PC-9 (cell line): ENCODE data around the gene CMTM7. TPM values are rescaled to one million over a fixed set of nuclear protein-coding genes. Genes with fewer than 3 reads are reported as not detected.
A peak's percentile ranks its signal among the peaks of the same experiment; 100 is the strongest.

Experiments
- BruUV-seq: library from RNA; stranded (reverse); fragments of 400-500 nt; replicated peaks from 2 replicates; lab custom pipeline; 2021; lab: Mats Ljungman, UMichigan
- CTCF ChIA-PET: fragments of 300-600 bp; sonication (Branson Sonifier 250); formaldehyde crosslinking; loops from one replicate; lab custom pipeline; 2022; ENCODE audit warnings: antibody characterized with exemption; lab: Charles Lee
- POLR2A ChIA-PET: fragments of 300-600 bp; sonication (Branson Sonifier 250); formaldehyde crosslinking; loops from one replicate; lab custom pipeline; 2022; ENCODE audit warnings: antibody characterized with exemption; ENCODE audit not compliant: unreplicated experiment; lab: Charles Lee
- DNase-seq, 2 experiments: peaks; one replicate each; pipeline versions ENCODE4 v3.0.0 to v3.0.0-alpha.2; 2015 to 2022; ENCODE audit warnings: mixed read lengths in 1 of 2
- H2AFZ ChIP-seq: fragments of 200-600 bp; sonication (generic); 2 replicates; pipeline ENCODE4 v1.8.1; 2017; ENCODE audit warnings: antibody characterized with exemption
- H3F3A ChIP-seq: fragments of 200-600 bp; sonication (generic); 2 replicates; pipeline ENCODE4 v1.8.1; 2017; ENCODE audit warnings: antibody characterized with exemption, mild to moderate bottlenecking, low read depth; ENCODE audit not compliant: insufficient read depth
- H3K27ac ChIP-seq: fragments of 200-600 bp; sonication (generic); 2 replicates; pipeline ENCODE4 v1.6.1; 2016; ENCODE audit warnings: mixed run types
- H3K27me3 ChIP-seq: fragments of 200-600 bp; sonication (generic); 2 replicates; pipeline ENCODE4 v1.6.1; 2016; ENCODE audit warnings: low read depth, mixed run types; ENCODE audit not compliant: insufficient read depth
- H3K36me3 ChIP-seq: fragments of 200-600 bp; sonication (generic); 2 replicates; pipeline ENCODE4 v1.6.1; 2016; ENCODE audit warnings: low read depth, mixed run types
- H3K4me1 ChIP-seq: fragments of 200-600 bp; sonication (generic); replicated peaks from 2 replicates; pipeline ENCODE4 v1.6.1; 2016; ENCODE audit warnings: mixed run types; ENCODE audit not compliant: insufficient read depth
- H3K4me2 ChIP-seq: fragments of 200-600 bp; sonication (generic); 2 replicates; pipeline ENCODE4 v1.6.1; 2017; ENCODE audit warnings: mixed run types
- H3K4me3 ChIP-seq: fragments of 200-600 bp; sonication (generic); 2 replicates; pipeline ENCODE4 v1.6.1; 2016; ENCODE audit warnings: mixed run types
- H3K79me2 ChIP-seq: fragments of 200-600 bp; sonication (generic); 2 replicates; pipeline ENCODE4 v1.6.1; 2017; ENCODE audit warnings: low read depth, mixed run types
- H3K9me2 ChIP-seq: fragments of 200-600 bp; sonication (generic); 2 replicates; pipeline ENCODE4 v1.8.1; 2017; ENCODE audit warnings: mild to moderate bottlenecking; ENCODE audit not compliant: insufficient read depth
- H3K9me3 ChIP-seq: fragments of 200-600 bp; sonication (generic); 2 replicates; pipeline ENCODE4 v1.8.1; 2016; ENCODE audit warnings: low read depth; ENCODE audit not compliant: insufficient read depth
- H4K20me1 ChIP-seq: fragments of 200-600 bp; sonication (generic); 2 replicates; pipeline ENCODE4 v1.8.1; 2017; ENCODE audit not compliant: insufficient read depth
- EZH2 ChIP-seq: fragments of 200-600 bp; sonication (generic); IDR thresholded peaks from 2 replicates; pipeline ENCODE4 v1.8.0; 2017; ENCODE audit warnings: antibody characterized with exemption, low read depth
- intact Hi-C: fragments of 100-400 bp; cut with micrococcal nuclease; formaldehyde crosslinking; loops from one replicate; pipeline ENCODE4 v1.10.0; 2022; ENCODE audit not compliant: unreplicated experiment
- total RNA-seq: library from RNA; stranded (reverse); gene quantifications from 2 replicates; pipeline ENCODE4 v1.2.3, GENCODE V29; 2021
- TF ChIP-seq, protein P1 (sequence below): fragments of 200-600 bp; sonication (generic); conservative IDR thresholded peaks from 2 replicates; pipeline ENCODE4 v1.6.1; 2017; ENCODE audit warnings: mixed run types, antibody characterized with exemption, mild to moderate bottlenecking, moderate library complexity

CMTM7 gene
- total RNA-seq, 1 experiment from 2014 or later = 37.1 TPM

DNA sequence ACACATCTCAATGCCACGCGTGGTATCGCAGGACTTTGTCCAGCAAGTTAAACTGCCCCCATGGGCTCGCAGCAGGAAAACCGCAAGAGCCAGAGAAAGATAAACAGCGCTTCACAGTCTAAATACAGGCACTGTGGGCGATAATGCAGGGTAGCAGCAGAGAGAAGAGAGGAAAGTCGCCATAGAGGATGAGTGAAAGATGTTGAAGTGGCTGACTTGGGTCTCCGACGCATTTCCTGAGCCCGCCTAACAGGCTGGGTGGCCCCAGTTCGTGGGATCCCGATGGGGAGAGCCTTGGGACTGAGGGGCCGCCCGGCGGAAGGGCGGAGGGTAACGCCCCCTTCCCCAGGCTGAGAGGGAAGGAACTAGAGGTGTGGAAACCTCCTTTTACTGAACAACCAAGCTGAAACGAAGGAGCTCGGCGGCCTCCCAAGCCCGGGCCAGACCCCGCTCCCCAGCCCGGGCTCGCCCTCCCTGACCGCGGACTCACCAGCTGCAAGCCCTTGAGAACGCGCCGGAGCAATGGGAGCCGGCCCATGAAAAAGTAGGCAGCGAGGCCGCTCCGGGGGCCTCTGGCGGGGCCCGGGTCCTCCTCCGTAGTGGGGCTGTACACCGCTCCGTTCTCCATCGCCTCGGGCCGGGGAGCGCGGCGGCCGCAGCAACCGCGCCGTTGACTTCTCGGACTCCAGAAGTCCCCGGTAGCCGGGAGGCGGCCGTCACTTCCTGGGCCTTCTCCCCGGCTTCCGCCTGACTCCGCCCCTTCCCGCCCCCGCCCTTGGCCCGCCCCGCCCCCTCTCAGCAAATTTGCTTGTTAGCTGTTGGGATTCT is 110.7 kb downstream of the CMTM7 start, which contains the start of gene CMTM6:
CMTM6 (minus strand) TSS at position 735 of the 828 bp plus-strand sequence; CDS start at position 628, 107 bp downstream.
- intact Hi-C loops = loop anchor here (2.0 kb wide), 1 partner anchor 326 kb away; no protein-coding TSS in a partner anchor
- no peaks in the 10 kb centered on the region for H3K27me3 ChIP-seq
- peak within 1 kb of the TSS; percentile 79 for H3K4me3 ChIP-seq
- ChIA-PET POLR2A (interaction anchor here (0.5 kb wide), 2 partner anchors 154 to 611 kb away, joined by 3 to 9 read pairs; no protein-coding TSS in a partner anchor), CTCF (interaction anchor here (1.1 to 1.9 kb wide), 2 partner anchors 80 to 83 kb away, joined by 9 to 14 read pairs; no protein-coding TSS in a partner anchor)
- H3K4me2 ChIP-seq = peak within 1 kb of the TSS; percentile 86
- no peaks in the 10 kb centered on the region for H3K9me3 ChIP-seq
- BruUV-seq = no TSS peak
- H3K27ac ChIP-seq = peak within 1 kb of the TSS; percentile 51
- no peaks in the 10 kb centered on the region for H3K9me2 ChIP-seq
- H3K79me2 ChIP-seq = peaks cover 29% of the 10 kb centered on the region
- TF ChIP-seq, protein P1, sequence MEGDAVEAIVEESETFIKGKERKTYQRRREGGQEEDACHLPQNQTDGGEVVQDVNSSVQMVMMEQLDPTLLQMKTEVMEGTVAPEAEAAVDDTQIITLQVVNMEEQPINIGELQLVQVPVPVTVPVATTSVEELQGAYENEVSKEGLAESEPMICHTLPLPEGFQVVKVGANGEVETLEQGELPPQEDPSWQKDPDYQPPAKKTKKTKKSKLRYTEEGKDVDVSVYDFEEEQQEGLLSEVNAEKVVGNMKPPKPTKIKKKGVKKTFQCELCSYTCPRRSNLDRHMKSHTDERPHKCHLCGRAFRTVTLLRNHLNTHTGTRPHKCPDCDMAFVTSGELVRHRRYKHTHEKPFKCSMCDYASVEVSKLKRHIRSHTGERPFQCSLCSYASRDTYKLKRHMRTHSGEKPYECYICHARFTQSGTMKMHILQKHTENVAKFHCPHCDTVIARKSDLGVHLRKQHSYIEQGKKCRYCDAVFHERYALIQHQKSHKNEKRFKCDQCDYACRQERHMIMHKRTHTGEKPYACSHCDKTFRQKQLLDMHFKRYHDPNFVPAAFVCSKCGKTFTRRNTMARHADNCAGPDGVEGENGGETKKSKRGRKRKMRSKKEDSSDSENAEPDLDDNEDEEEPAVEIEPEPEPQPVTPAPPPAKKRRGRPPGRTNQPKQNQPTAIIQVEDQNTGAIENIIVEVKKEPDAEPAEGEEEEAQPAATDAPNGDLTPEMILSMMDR = no peak
- TF ChIP-seq EZH2 = no peak
- peaks cover 8% of the 10 kb centered on the region; the same call in 1 of the 2 replicates for H3K4me1 ChIP-seq
- no peaks in the 10 kb centered on the region for H3K36me3 ChIP-seq
- no peaks in the 10 kb centered on the region for H3F3A ChIP-seq
- no peaks in the 10 kb centered on the region for H4K20me1 ChIP-seq
- peak within 1 kb of the TSS; percentile 88 for H2AFZ ChIP-seq
- peak; percentile 39 to 67 for DNase-seq

DNA sequence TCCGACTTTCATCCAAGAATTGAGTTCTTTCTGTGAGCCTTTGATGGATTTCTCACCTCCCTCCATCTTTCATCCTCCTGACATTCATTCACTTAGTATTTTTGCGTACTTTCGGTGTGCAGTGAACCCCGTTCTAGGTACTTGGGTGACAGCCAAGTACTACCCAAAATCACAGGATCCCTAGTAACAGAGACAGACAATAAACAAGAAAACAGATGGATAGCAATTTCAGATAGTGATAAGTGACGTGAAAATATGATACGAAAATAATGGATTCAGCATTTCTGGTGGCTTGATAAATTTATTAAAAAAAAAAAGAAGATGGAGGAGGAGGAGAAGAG is 111.3 kb downstream of the CMTM7 start:
- Histone ChIP-seq H3F3A (no peaks in the 10 kb centered on the region), H3K4me2 (peak overlapping the region; percentile 86), H3K9me2 (no peaks in the 10 kb centered on the region), H4K20me1 (no peaks in the 10 kb centered on the region), H3K9me3 (no peaks in the 10 kb centered on the region), H3K36me3 (no peaks in the 10 kb centered on the region), H3K4me1 (peaks cover 8% of the 10 kb centered on the region; the same call in 1 of the 2 replicates), H3K4me3 (peak overlapping the region; percentile 79), H2AFZ (peak overlapping the region; percentile 83; the same call in 1 of the 2 replicates), H3K27ac (no peak overlapping the region), H3K79me2 (peaks cover 29% of the 10 kb centered on the region), H3K27me3 (no peaks in the 10 kb centered on the region)
- intact Hi-C loops = loop anchor here (1.0 to 2.0 kb wide), 2 partner anchors 67 to 326 kb away; partner anchors contain the start of gene DYNC1LI1
- ChIA-PET CTCF (interaction anchor here (1.9 kb wide), 1 partner anchor 83 kb away, joined by 9 read pairs; no protein-coding TSS in a partner anchor), POLR2A (no interaction called here)
- DNase-seq = no peak
- BruUV-seq = no TSS peak
- TF ChIP-seq, protein P1 = no peak

Other genes starting within 250 kb of the CMTM7 start
- 16.8 and 17.8 TPM in 2 replicates for gene CMTM8, start 153.2 kb upstream of the CMTM7 start, total RNA-seq
- gene CMTM6, start 111.0 kb downstream of the CMTM7 start, total RNA-seq = 61.0 and 69.4 TPM in 2 replicates
- gene DYNC1LI1, start 179.0 kb downstream of the CMTM7 start, total RNA-seq = 30.1 and 32.3 TPM in 2 replicates